ENCODE data around the gene BTNL9.

BTNL9 gene

DNA sequence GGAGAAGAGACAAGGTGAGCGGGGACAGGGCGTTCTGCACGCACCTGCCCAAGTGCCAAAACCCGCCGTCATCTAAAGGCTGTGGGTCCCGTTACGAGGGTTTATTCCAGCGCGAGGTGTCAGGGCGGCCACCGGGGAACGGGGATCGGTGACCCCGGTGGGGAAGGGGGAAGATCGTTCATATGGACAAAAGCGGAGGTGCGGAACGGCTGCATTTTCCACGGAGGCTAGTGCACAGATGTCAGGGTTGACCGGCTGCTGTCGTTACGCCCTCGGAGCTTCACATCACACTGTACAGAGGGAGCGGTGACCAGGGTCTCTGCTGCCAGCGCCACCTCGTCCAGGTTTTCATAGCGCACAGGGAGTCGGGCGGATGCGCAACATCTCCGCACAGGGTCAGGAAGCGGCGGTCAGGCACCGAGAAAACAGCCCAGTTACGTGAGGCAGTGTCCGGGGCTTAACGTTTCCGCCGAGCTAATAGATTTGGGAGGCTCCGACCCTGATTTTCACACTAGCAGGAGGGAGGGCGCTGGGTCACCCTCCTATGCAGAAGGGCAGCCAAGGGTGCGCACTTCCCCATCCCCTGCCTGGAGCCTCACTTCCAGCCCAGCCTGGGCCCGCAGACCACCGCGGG, 13.5 kb downstream of the BTNL9 start:
- TF ChIP-seq TAF1 (IDR thresholded peaks at IDR 0.05; ENCODE audit: borderline replicate concordance, low read depth, low read length) (no peak), POLR2AphosphoS5 (IDR thresholded peaks at IDR 0.05; ENCODE audit: low read depth, low read length) (no peak), POLR2A (IDR thresholded peaks at IDR 0.05; ENCODE audit: low read depth, low read length) (no peak)
- FAIRE-seq = peak; percentile 66
- no peak for DNase-seq (ENCODE audit: insufficient read length)

DNA sequence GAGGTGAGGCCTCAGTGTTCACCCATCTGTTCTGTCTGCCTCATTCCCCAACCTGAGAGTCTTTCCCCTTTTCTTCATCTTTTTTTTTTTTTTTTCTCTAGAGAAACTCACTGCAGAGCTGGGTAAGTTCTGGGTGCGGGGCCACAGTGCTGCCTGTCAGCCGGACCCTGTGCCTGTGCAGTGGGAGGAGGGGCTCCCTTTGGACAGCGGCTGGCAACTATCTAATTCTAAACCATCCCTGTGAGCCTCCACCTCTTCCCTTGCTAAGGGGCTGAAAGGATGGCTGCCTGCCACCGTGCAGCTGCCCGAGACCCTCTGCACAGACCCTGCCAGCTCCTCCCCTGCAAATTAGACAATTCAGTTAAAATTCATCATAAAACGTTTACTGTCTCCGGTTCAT, 14.1 kb downstream of the BTNL9 start:
- TF ChIP-seq POLR2AphosphoS5 (IDR thresholded peaks at IDR 0.05; ENCODE audit: low read depth, low read length) = no peak
- TF ChIP-seq POLR2A (IDR thresholded peaks at IDR 0.05; ENCODE audit: low read depth, low read length) = no peak
- TF ChIP-seq TAF1 (IDR thresholded peaks at IDR 0.05; ENCODE audit: borderline replicate concordance, low read depth, low read length) = no peak
- FAIRE-seq (no peak), DNase-seq (ENCODE audit: insufficient read length) (no peak)

DNA sequence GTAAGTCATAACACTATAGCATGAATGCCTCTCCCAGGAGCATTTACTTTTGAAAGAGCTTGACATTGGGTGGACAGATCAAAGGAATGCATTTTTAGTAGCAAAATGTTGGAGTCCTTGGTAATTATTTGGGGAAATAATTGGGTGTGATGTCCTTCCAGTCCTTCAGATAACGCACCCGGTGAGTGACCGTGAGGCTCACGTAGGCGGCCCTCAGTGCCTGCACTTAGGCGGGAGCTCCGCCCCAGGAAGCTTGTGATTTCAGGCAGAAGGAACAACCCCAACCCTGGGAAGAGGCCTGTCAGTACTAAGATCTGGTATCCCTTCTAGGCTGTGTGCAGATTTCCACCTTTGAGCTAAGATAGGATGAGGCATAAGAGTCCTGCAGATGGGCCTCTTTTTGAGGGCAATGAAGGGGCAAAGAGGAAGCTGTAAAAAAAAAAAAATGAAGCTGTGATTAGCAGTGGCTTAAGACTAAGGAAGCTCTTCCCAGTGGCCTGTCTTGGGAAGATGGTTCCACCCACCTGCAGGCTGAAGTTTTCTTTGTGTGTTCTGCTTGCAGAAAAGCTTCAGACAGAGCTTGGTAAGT, 14.9 kb downstream of the BTNL9 start:
- FAIRE-seq = no peak
- TF ChIP-seq POLR2A (IDR thresholded peaks at IDR 0.05; ENCODE audit: low read depth, low read length) = no peak
- no peak for TF ChIP-seq TAF1 (IDR thresholded peaks at IDR 0.05; ENCODE audit: borderline replicate concordance, low read depth, low read length)
- TF ChIP-seq POLR2AphosphoS5 (IDR thresholded peaks at IDR 0.05; ENCODE audit: low read depth, low read length) = no peak
- no peak for DNase-seq (ENCODE audit: insufficient read length)

DNA sequence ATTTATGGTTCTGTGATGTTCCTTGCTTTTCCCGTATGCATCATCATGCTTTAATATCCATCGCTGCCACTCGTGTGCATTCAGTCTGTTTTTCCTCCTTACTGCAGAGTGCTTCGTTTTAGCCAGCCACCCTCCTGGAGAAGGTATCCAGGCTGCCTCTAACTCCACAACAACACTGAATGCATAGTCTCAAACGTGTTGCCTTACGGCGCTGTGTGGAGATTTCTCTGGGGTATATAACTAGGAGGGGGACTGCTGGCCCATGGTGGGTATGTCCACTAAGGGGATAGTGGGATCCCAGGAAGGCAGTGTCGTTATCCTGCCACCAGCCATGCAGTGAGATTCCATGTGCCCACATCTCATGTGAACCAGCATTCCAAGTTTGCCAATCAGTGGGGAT, 16.4 kb downstream of the BTNL9 start:
- no peak for TF ChIP-seq POLR2AphosphoS5 (IDR thresholded peaks at IDR 0.05; ENCODE audit: low read depth, low read length)
- TF ChIP-seq TAF1 (IDR thresholded peaks at IDR 0.05; ENCODE audit: borderline replicate concordance, low read depth, low read length) = no peak
- no peak for TF ChIP-seq POLR2A (IDR thresholded peaks at IDR 0.05; ENCODE audit: low read depth, low read length)
- no peak for DNase-seq (ENCODE audit: insufficient read length)
- FAIRE-seq = no peak

DNA sequence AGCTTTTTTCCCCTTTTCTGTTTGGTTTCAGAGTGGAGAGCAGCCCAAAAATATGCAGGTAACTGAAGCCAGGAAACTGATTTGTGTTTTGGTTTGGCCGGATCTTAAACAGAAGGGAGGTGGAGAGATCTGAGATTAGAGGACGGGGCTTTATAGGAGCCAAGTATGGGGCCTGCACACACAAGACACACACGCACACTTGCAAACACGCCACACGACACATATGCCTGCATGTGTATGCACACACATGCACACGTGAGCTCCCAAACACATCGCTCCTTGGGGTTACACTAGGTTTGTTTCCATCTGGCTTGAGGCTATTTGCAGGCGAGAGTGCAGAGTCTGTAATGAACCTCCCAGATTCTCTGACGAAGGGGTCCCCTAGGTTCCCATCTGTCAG, 18.3 kb downstream of the BTNL9 start:
- no peak for DNase-seq (ENCODE audit: insufficient read length)
- no peak for TF ChIP-seq TAF1 (IDR thresholded peaks at IDR 0.05; ENCODE audit: borderline replicate concordance, low read depth, low read length)
- TF ChIP-seq POLR2AphosphoS5 (IDR thresholded peaks at IDR 0.05; ENCODE audit: low read depth, low read length) = no peak
- TF ChIP-seq POLR2A (IDR thresholded peaks at IDR 0.05; ENCODE audit: low read depth, low read length) = no peak
- no peak for FAIRE-seq

DNA sequence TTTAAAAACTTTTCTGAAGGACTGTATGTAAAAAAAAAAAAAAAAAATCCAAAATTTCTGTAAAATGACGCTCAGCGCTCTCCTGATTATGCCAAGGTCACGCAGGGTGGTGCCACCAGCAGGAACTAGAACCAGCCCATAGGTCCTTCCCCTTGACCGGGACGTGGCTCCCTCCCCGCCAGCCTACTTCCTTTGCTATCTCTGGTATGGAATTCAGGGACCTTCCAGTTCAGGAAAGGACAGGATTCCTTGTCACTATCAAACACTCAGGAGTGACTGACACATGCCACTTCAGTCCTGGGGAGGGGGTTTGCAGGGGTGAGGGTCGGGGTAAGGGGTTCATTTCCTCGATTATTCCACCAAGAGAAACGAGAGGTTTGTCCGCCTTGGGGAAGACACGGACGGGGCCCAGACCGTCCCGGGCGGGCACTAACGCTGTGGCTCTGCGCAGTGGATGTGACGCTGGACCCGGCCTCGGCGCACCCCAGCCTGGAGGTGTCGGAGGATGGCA, 18.8 kb downstream of the BTNL9 start:
- TF ChIP-seq TAF1 (IDR thresholded peaks at IDR 0.05; ENCODE audit: borderline replicate concordance, low read depth, low read length) (no peak), POLR2A (IDR thresholded peaks at IDR 0.05; ENCODE audit: low read depth, low read length) (no peak), POLR2AphosphoS5 (IDR thresholded peaks at IDR 0.05; ENCODE audit: low read depth, low read length) (no peak)
- no peak for DNase-seq (ENCODE audit: insufficient read length)
- FAIRE-seq = no peak

DNA sequence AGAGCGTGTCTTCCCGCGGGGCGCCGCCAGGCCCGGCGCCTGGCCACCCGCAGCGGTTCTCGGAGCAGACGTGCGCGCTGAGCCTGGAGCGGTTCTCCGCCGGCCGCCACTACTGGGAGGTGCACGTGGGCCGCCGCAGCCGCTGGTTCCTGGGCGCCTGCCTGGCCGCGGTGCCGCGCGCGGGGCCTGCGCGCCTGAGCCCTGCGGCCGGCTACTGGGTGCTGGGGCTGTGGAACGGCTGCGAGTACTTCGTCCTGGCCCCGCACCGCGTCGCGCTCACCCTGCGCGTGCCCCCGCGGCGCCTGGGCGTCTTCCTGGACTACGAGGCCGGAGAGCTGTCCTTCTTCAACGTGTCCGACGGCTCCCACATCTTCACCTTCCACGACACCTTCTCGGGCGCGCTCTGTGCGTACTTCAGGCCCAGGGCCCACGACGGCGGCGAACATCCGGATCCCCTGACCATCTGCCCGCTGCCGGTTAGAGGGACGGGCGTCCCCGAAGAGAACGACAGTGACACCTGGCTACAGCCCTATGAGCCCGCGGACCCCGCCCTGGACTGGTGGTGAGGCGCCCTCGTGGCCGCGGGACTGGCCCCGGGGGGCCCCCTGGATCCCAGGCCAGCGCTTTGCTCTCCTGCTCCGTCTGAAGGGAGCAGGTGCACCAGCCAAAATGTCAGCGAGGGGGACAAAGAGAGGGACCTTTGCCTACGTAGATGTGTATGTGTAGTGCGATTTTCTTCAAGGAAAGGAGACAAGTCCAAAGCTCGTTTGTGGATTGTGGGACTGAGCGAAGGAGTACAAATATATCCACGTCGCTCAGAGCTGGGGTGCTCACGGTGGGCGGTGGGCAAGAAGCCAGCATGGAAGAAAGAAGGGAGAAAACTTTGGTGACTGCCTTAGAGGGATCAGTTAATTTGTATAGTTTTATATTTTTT, 19.5 kb downstream of the BTNL9 start:
- FAIRE-seq (no peak), DNase-seq (ENCODE audit: insufficient read length) (no peak)
- TF ChIP-seq POLR2A (IDR thresholded peaks at IDR 0.05; ENCODE audit: low read depth, low read length) = no peak
- TF ChIP-seq POLR2AphosphoS5 (IDR thresholded peaks at IDR 0.05; ENCODE audit: low read depth, low read length) = no peak
- TF ChIP-seq TAF1 (IDR thresholded peaks at IDR 0.05; ENCODE audit: borderline replicate concordance, low read depth, low read length) = no peak

DNA sequence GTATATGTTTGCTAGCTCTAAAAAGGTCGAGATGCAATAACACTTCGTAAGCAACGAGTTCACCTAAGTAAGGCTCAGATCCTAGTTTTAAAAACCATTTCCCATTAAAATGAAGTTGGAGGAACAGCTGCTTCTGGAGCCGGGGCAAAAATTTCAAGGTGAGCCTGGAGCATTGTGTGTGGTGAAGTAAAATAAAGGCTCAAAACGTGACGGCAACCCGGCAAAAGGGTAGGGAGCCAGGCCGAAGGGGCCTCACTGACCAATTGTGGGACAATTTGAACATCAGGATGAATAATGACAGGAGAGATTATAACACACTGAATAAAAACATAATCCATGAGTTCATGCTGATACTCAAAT, 20.1 kb downstream of the BTNL9 start:
- no peak for FAIRE-seq
- no peak for TF ChIP-seq POLR2AphosphoS5 (IDR thresholded peaks at IDR 0.05; ENCODE audit: low read depth, low read length)
- no peak for TF ChIP-seq TAF1 (IDR thresholded peaks at IDR 0.05; ENCODE audit: borderline replicate concordance, low read depth, low read length)
- no peak for TF ChIP-seq POLR2A (IDR thresholded peaks at IDR 0.05; ENCODE audit: low read depth, low read length)
- DNase-seq (ENCODE audit: insufficient read length) = no peak

DNA sequence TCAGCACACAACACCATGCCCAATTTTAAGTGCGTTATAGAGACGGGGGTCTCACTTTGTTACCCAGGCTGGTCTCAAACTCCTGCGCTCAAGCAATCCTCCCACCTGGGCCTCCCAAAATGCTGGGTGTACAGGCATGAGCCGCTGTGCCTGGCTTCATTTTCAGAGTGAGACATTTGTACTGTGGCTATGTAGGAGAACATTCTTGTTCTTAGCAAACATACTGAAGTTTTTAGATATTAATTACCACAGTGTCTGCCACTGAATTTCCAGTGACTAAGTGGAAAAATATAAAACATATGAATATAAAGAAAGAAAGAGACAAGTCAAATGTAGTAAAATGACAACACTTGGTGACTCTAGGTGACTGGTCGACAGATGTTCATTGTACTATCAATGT, 20.9 kb downstream of the BTNL9 start:
- TF ChIP-seq TAF1 (IDR thresholded peaks at IDR 0.05; ENCODE audit: borderline replicate concordance, low read depth, low read length) (no peak), POLR2A (IDR thresholded peaks at IDR 0.05; ENCODE audit: low read depth, low read length) (no peak), POLR2AphosphoS5 (IDR thresholded peaks at IDR 0.05; ENCODE audit: low read depth, low read length) (no peak)
- FAIRE-seq = no peak
- no peak for DNase-seq (ENCODE audit: insufficient read length)

DNA sequence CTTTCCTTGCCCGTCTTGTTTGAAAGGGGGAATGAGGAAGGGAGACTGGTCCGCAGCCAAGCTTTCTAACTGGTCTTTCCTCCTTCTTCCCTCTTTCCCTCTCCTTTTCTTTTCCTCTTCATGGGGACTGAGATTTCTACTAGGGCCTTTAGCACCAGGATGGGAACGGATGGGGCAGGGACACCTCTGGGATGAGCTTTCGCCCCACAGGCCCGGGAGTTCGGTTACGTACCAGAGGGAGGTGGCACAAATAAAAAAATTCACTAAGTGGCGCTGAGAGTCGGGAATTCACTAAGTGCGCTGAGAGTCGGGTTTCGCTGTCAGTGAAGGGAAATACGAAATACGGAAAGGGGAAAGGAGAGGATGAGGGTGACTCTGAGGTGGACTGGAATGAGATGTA, 21.6 kb downstream of the BTNL9 start:
- TF ChIP-seq POLR2AphosphoS5 (IDR thresholded peaks at IDR 0.05; ENCODE audit: low read depth, low read length) (no peak), POLR2A (IDR thresholded peaks at IDR 0.05; ENCODE audit: low read depth, low read length) (no peak), TAF1 (IDR thresholded peaks at IDR 0.05; ENCODE audit: borderline replicate concordance, low read depth, low read length) (no peak)
- DNase-seq (ENCODE audit: insufficient read length) (no peak), FAIRE-seq (no peak)

DNA sequence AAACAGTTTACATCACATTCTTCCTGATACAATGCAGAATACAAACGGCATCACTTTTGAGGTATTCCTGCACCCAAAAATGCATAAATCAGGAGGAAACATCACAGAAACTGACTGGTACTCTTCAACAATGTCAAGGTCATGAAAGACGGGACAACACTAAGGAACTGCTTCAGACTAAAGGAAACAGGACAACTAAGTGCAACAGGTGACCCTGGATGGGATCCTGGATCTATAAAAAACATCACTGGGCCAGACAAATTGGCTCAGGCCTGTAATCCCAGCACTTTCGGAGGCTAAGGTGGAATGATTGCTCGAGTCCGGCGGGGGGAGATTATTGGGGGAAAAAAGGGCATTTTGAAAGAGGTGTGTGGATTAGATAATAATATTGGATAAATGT, 22.6 kb downstream of the BTNL9 start:
- TF ChIP-seq POLR2AphosphoS5 (IDR thresholded peaks at IDR 0.05; ENCODE audit: low read depth, low read length) (no peak), POLR2A (IDR thresholded peaks at IDR 0.05; ENCODE audit: low read depth, low read length) (no peak), TAF1 (IDR thresholded peaks at IDR 0.05; ENCODE audit: borderline replicate concordance, low read depth, low read length) (no peak)
- DNase-seq (ENCODE audit: insufficient read length) (no peak), FAIRE-seq (no peak)

Measured in GM12892 (cell line).